GM12878 (cell line): Measurements from ENCODE around the gene ZNF407. TPM values are rescaled to one million over a fixed set of nuclear protein-coding genes. Genes with fewer than 3 reads are reported as not detected.

Source experiments
- ATAC-seq: fragments of 200-7000 bp; cut with Tn5 transposase; 3 replicates; pipeline ENCODE4 v1.9.1; 2020; ENCODE audit warnings: mild to moderate bottlenecking, moderate library complexity
- BruUV-seq: library from RNA; stranded (reverse); fragments of 400-500 nt; replicated peaks from 2 replicates; lab custom pipeline; 2021; lab: Mats Ljungman, UMichigan
- CTCF ChIA-PET: fragments of 300-600 bp; sonication (Branson Sonifier 250); formaldehyde crosslinking; extraction: SDS; loops from one replicate; lab custom pipeline; 2021; ENCODE audit warnings: inconsistent platforms; lab: Yijun Ruan, JAX
- POLR2A ChIA-PET: fragments of 350-600 bp; formaldehyde crosslinking; extraction: SDS; loops from one replicate; lab custom pipeline; 2021; ENCODE audit warnings: inconsistent platforms; lab: Charles Lee
- RAD21 ChIA-PET: fragments of 300-600 bp; sonication (Branson Sonifier 250); formaldehyde crosslinking; loops from one replicate; lab custom pipeline; 2023; ENCODE audit warnings: antibody characterized with exemption; ENCODE audit not compliant: unreplicated experiment; lab: Charles Lee
- SMC1A ChIA-PET: fragments of 300-600 bp; sonication (Branson Sonifier 250); formaldehyde crosslinking; loops from one replicate; lab custom pipeline; 2023; ENCODE audit not compliant: unreplicated experiment, uncharacterized antibody; lab: Charles Lee
- DNase-seq: peaks from one replicate; pipeline ENCODE4 v3.0.0-alpha.2; 2011; ENCODE audit warnings: low read depth, low spot score
- FAIRE-seq: peaks from 3 replicates; lab custom pipeline; 2011; peaks lifted over from hg19 to GRCh38; lab: Jason Lieb, UNC
- H2AFZ ChIP-seq: 2 replicates; pipeline ENCODE4 v1.6.0; 2011; ENCODE audit warnings: low read depth, low read length, control low read depth; ENCODE audit not compliant: control insufficient read depth
- H3K27ac ChIP-seq: 2 replicates; pipeline ENCODE4 v1.5.1; 2011; ENCODE audit warnings: control low read depth; ENCODE audit not compliant: control insufficient read depth, insufficient read depth
- H3K27me3 ChIP-seq, 2 experiments: replicated peaks in 1 of 2; 2 replicates each; pipeline versions ENCODE4 v1.6.0 to v1.6.1; 2011; ENCODE audit warnings: low read length in 1 of 2; ENCODE audit not compliant: control insufficient read depth in 2 of 2, insufficient read depth in 2 of 2
- H3K36me3 ChIP-seq, 2 experiments: 2 replicates each; pipeline ENCODE4 v1.5.1; 2011; ENCODE audit warnings: low read length in 1 of 2; ENCODE audit not compliant: control insufficient read depth in 2 of 2, insufficient read depth in 2 of 2
- H3K4me1 ChIP-seq: 2 replicates; pipeline ENCODE4 v1.6.1; 2011; ENCODE audit warnings: mild to moderate bottlenecking, low read length, moderate library complexity, mixed read lengths; ENCODE audit not compliant: control insufficient read depth, insufficient read depth
- H3K4me2 ChIP-seq: 2 replicates; pipeline ENCODE4 v1.6.0; 2011; ENCODE audit warnings: control low read depth; ENCODE audit not compliant: control insufficient read depth, insufficient read depth
- H3K4me3 ChIP-seq: fragments of 200-600 bp; sonication (generic); 2 replicates; pipeline ENCODE4 v1.5.1; 2016
- H3K79me2 ChIP-seq: 2 replicates; pipeline ENCODE4 v1.6.0; 2011; ENCODE audit warnings: low read length; ENCODE audit not compliant: control insufficient read depth, insufficient read depth
- H3K9ac ChIP-seq: 2 replicates; pipeline ENCODE4 v1.8.0; 2011; ENCODE audit warnings: low read length, control low read depth, mixed read lengths; ENCODE audit not compliant: control insufficient read depth, insufficient read depth
- H3K9me3 ChIP-seq: replicated peaks from 3 replicates; pipeline ENCODE4 v1.5.1; 2011; ENCODE audit warnings: mild to moderate bottlenecking, low read length; ENCODE audit not compliant: control insufficient read depth, insufficient read depth
- H4K20me1 ChIP-seq: 2 replicates; pipeline ENCODE4 v1.6.0; 2011; ENCODE audit not compliant: control insufficient read depth, insufficient read depth
- DPF2 ChIP-seq: fragments of 450-650 bp; IDR thresholded peaks from 2 replicates; pipeline ENCODE4 v1.6.1; 2017; ENCODE audit warnings: mild to moderate bottlenecking
- HDAC2 ChIP-seq: fragments of 200-600 bp; sonication (generic); IDR thresholded peaks from 2 replicates; pipeline ENCODE4 v1.6.1; 2017
- HDGF ChIP-seq: fragments of 450-650 bp; IDR thresholded peaks from 2 replicates; pipeline ENCODE4 v1.6.1; 2016; ENCODE audit warnings: antibody characterized with exemption
- IRF4 ChIP-seq: IDR thresholded peaks from 2 replicates; pipeline ENCODE4 v1.6.1; 2011; ENCODE audit warnings: low read depth, low read length
- JUNB ChIP-seq: IDR thresholded peaks from 2 replicates; pipeline ENCODE4 v1.6.1; 2016; ENCODE audit warnings: antibody characterized with exemption, mild to moderate bottlenecking
- KAT2A ChIP-seq: conservative IDR thresholded peaks from 2 replicates; pipeline ENCODE4 v1.6.1; 2011; ENCODE audit warnings: low read depth, low read length; ENCODE audit not compliant: control insufficient read depth
- MTA2 ChIP-seq: fragments of 450-650 bp; IDR thresholded peaks from 2 replicates; pipeline ENCODE4 v1.6.1; 2016; ENCODE audit warnings: low read depth, mild to moderate bottlenecking, moderate library complexity
- MTA3 ChIP-seq: IDR thresholded peaks from 2 replicates; pipeline ENCODE4 v1.6.1; 2012; ENCODE audit warnings: low read length, inconsistent platforms, borderline replicate concordance
- PKNOX1 ChIP-seq: fragments of 450-650 bp; IDR thresholded peaks from 2 replicates; pipeline ENCODE4 v1.6.1; 2016; ENCODE audit warnings: mild to moderate bottlenecking
- POLR2AphosphoS5 ChIP-seq: IDR thresholded peaks from 2 replicates; pipeline ENCODE4 v1.6.1; 2011; ENCODE audit warnings: mild to moderate bottlenecking, low read length, inconsistent platforms
- RAD51 ChIP-seq: fragments of 450-650 bp; IDR thresholded peaks from 2 replicates; pipeline ENCODE4 v1.6.1; 2016; ENCODE audit warnings: moderate library complexity, mild to moderate bottlenecking, inconsistent platforms
- RCOR1 ChIP-seq: conservative IDR thresholded peaks from 2 replicates; pipeline ENCODE4 v1.6.1; 2012; ENCODE audit warnings: low read depth, low read length, improper control_type of control experiment
- SPI1 ChIP-seq: IDR thresholded peaks from 2 replicates; pipeline ENCODE4 v1.6.1; 2011; ENCODE audit warnings: low read depth, mild to moderate bottlenecking, low read length, moderate library complexity, borderline replicate concordance; ENCODE audit not compliant: insufficient read depth
- WRNIP1 ChIP-seq: IDR thresholded peaks from 2 replicates; pipeline ENCODE4 v1.6.1; 2011; ENCODE audit warnings: low read depth, low read length, improper control_type of control experiment, borderline replicate concordance
- ZNF24 ChIP-seq: fragments of 450-650 bp; IDR thresholded peaks from 2 replicates; pipeline ENCODE4 v1.6.1; 2017; ENCODE audit warnings: antibody characterized with exemption, mild to moderate bottlenecking
- ZNF687 ChIP-seq: fragments of 450-650 bp; IDR thresholded peaks from 2 replicates; pipeline ENCODE4 v1.6.1; 2017; ENCODE audit warnings: mild to moderate bottlenecking, moderate library complexity
- ZSCAN29 ChIP-seq: fragments of 450-650 bp; IDR thresholded peaks from 2 replicates; pipeline ENCODE4 v1.6.1; 2017; ENCODE audit warnings: mild to moderate bottlenecking, moderate library complexity
- WGBS: methylation state at CpG from one replicate; pipeline ENCODE4 v1.1.6; 2016; ENCODE audit warnings: low lambda C conversion rate; ENCODE audit not compliant: insufficient replicate concordance, insufficient coverage; ENCODE audit errors: missing lambda C conversion rate; 5-methylcytosine and 5-hydroxymethylcytosine counted together
- in situ Hi-C: fragments of 300-500 bp; cut with MboI; formaldehyde crosslinking; loops from 9 replicates; pipeline ENCODE4 v1.14.3; 2018; ENCODE audit warnings: mixed read lengths
- intact Hi-C: fragments of 100-400 bp; cut with micrococcal nuclease; formaldehyde crosslinking; loops from one replicate; pipeline ENCODE4 v1.14.2; 2022; ENCODE audit not compliant: unreplicated experiment
- polyA plus RNA-seq, 11 experiments: library from polyadenylated mRNA; depleted of rRNA in 4 of 11; unstranded in 6 of 11; stranded (reverse) in 5 of 11; fragments of >200 nt; fragmentation: Nextera tagmentation in 4 of 11; fragmentation: Illumina TruSeq in 1 of 11; extraction: Ambion mirVana in 4 of 11; extraction: Trizol in 1 of 11; gene quantifications; 1 replicate in 1 of 11; 2 replicates in 10 of 11; pipeline versions ENCODE4 v1.2.1 to v1.2.3, GENCODE V29; 2011 to 2016; ENCODE audit warnings: inconsistent platforms in 2 of 11, missing spikeins in 2 of 11, low read depth in 1 of 11
- total RNA-seq, 4 experiments: library from RNA; depleted of rRNA in 3 of 4; stranded (reverse); fragments of >200 nt in 3 of 4; fragmentation: Illumina TruSeq in 1 of 4; extraction: Trizol in 1 of 4; gene quantifications; 2 replicates each; pipeline versions ENCODE4 v1.2.1 to v1.2.3, GENCODE V29; 2013 to 2021

The ZNF407 gene
- total and polyA plus RNA-seq, 10 of the 15 experiments (the other 5 are each of a cell fraction or from before 2014, with no cell fraction given) = 0.69 to 11.6 (median 5.3) TPM

GRCh38 chr18:74914052-74914591 lies 316.5 kb downstream of the ZNF407 start:
- no peaks in the 10 kb centered on the region for H3K79me2 ChIP-seq
- no peak overlapping the region for H3K4me2 ChIP-seq
- H3K36me3 ChIP-seq = no peaks in the 10 kb centered on the region
- H3K27me3 ChIP-seq = no peaks in the 10 kb centered on the region
- ChIA-PET CTCF (no interaction called here), POLR2A (no interaction called here), RAD21 (no interaction called here), SMC1A (interaction anchor here (1.0 kb wide), 1 partner anchor 128 kb away, joined by 3 read pairs; no protein-coding TSS in a partner anchor)
- WGBS = 86% methylated on average over 17 of the region's 17 CpGs
- H3K4me3 ChIP-seq = no peak overlapping the region
- no peaks in the 10 kb centered on the region for H3K9me3 ChIP-seq
- DNase-seq (no peak), ATAC-seq (no peak), FAIRE-seq (no peak)
- H4K20me1 ChIP-seq = no peaks in the 10 kb centered on the region
- H2AFZ ChIP-seq = no peak overlapping the region
- H3K27ac ChIP-seq = no peak overlapping the region
- TF ChIP-seq ZNF687 (no peak), WRNIP1 (no peak), KAT2A (no peak), MTA2 (no peak), MTA3 (no peak), PKNOX1 (no peak), JUNB (no peak), ZSCAN29 (no peak), ZNF24 (no peak), POLR2AphosphoS5 (no peak), HDGF (no peak), DPF2 (no peak), RCOR1 (no peak), RAD51 (no peak), IRF4 (no peak), HDAC2 (no peak), SPI1 (no peak)
- no peaks in the 10 kb centered on the region; the same call in 1 of the 2 replicates for H3K4me1 ChIP-seq
- intact Hi-C loops = no loop called here
- BruUV-seq = no TSS peak
- H3K9ac ChIP-seq = no peak overlapping the region
- in situ Hi-C loops = no loop called here
